Epithelial cell of esophagus (primary cell): Measurements from ENCODE around the gene PNCK.

Source experiments
- DNase-seq: peaks from one replicate; pipeline ENCODE4 v3.0.0; 2010; ENCODE audit warnings: low read depth
- H3K4me3 ChIP-seq: 2 replicates; pipeline ENCODE4 v1.5.1; 2011; ENCODE audit warnings: mild to moderate bottlenecking, low read length, control low read depth
- CTCF ChIP-seq: IDR thresholded peaks from 2 replicates; pipeline ENCODE4 v1.5.1; 2011; ENCODE audit warnings: low read depth, mild to moderate bottlenecking, low read length, control low read depth, inconsistent platforms; ENCODE audit not compliant: insufficient read depth; ENCODE audit errors: missing control alignments

Gene PNCK

GRCh38 chrX:153633607-153634180 lies 39.9 kb downstream of the PNCK start:
- H3K4me3 ChIP-seq: no peak overlapping the region
- TF ChIP-seq CTCF: no peak
- no peak for DNase-seq

GRCh38 chrX:153633048-153633447 lies 40.6 kb downstream of the PNCK start:
- no peak for TF ChIP-seq CTCF
- no peak overlapping the region for H3K4me3 ChIP-seq
- no peak for DNase-seq

GRCh38 chrX:153632595-153632946 lies 41.0 kb downstream of the PNCK start:
- no peak overlapping the region for H3K4me3 ChIP-seq
- TF ChIP-seq CTCF: no peak
- no peak for DNase-seq

GRCh38 chrX:153631907-153632594 lies 41.6 kb downstream of the PNCK start:
- DNase-seq: no peak
- no peak overlapping the region for H3K4me3 ChIP-seq

GRCh38 chrX:153631346-153631745 lies 42.3 kb downstream of the PNCK start:
- no peak overlapping the region for H3K4me3 ChIP-seq
- no peak for TF ChIP-seq CTCF
- DNase-seq: no peak

More at GRCh38 chrX:153631907-153632594, 41.6 kb downstream of the PNCK start:
- TF ChIP-seq CTCF: no peak

GRCh38 chrX:153628665-153629064 lies 44.9 kb downstream of the PNCK start:
- no peak for DNase-seq
- TF ChIP-seq CTCF: no peak
- no peak overlapping the region for H3K4me3 ChIP-seq

GRCh38 chrX:153628129-153628528 lies 45.5 kb downstream of the PNCK start:
- no peak for TF ChIP-seq CTCF
- no peak overlapping the region for H3K4me3 ChIP-seq
- no peak for DNase-seq
